Endodermal cell (in vitro differentiated cells): Measurements from ENCODE around the gene ALDH1L1. TPM values are rescaled to one million over a fixed set of nuclear protein-coding genes. Genes with fewer than 3 reads are reported as not detected.
A peak's percentile ranks its signal among the peaks of the same experiment; 100 is the strongest.

ENCODE experiments used
- DNase-seq: peaks from one replicate; pipeline ENCODE4 v3.0.0-alpha.2; 2017
- H3K27ac ChIP-seq: 2 replicates; pipeline ENCODE4 v1.5.1; 2013; ENCODE audit warnings: mild to moderate bottlenecking, low read depth, low read length, moderate library complexity
- H3K27me3 ChIP-seq: 2 replicates; pipeline ENCODE4 v1.6.1; 2013; ENCODE audit warnings: mild to moderate bottlenecking, low read length, moderate library complexity; ENCODE audit not compliant: insufficient read depth, control insufficient read depth, poor library complexity, severe bottlenecking
- H3K36me3 ChIP-seq: 2 replicates; pipeline ENCODE4 v1.7.0; 2013; ENCODE audit warnings: mild to moderate bottlenecking, low read length, moderate library complexity; ENCODE audit not compliant: control insufficient read depth, insufficient read depth
- H3K4me1 ChIP-seq: one replicate; pipeline ENCODE4 v1.7.0; 2013; ENCODE audit warnings: low read length; ENCODE audit not compliant: control insufficient read depth, insufficient read depth
- H3K4me3 ChIP-seq: 2 replicates; pipeline ENCODE4 v1.5.1; 2013; ENCODE audit warnings: mild to moderate bottlenecking, low read length, moderate library complexity
- H3K9ac ChIP-seq: 2 replicates; pipeline ENCODE4 v1.6.1; 2013; ENCODE audit warnings: mild to moderate bottlenecking, low read length, moderate library complexity; ENCODE audit not compliant: poor library complexity, severe bottlenecking; ENCODE audit errors: extremely low read depth
- H3K9me3 ChIP-seq: 2 replicates; pipeline ENCODE4 v1.6.1; 2013; ENCODE audit warnings: mild to moderate bottlenecking, low read length, moderate library complexity; ENCODE audit not compliant: control insufficient read depth
- H3K27ac Mint-ChIP-seq: 2 replicates; pipeline ENCODE4 v1.8.0; 2020; ENCODE audit warnings: mixed read lengths
- H3K27me3 Mint-ChIP-seq: 2 replicates; pipeline ENCODE4 v1.8.0; 2021; ENCODE audit warnings: mild to moderate bottlenecking, mixed read lengths; ENCODE audit not compliant: insufficient read depth
- H3K36me3 Mint-ChIP-seq: 2 replicates; pipeline ENCODE4 v1.8.0; 2020; ENCODE audit warnings: low read depth, mixed read lengths
- H3K4me1 Mint-ChIP-seq: 2 replicates; pipeline ENCODE4 v1.8.0; 2020; ENCODE audit warnings: mixed read lengths
- H3K4me3 Mint-ChIP-seq: 2 replicates; pipeline ENCODE4 v1.8.0; 2020; ENCODE audit warnings: mild to moderate bottlenecking, moderate library complexity, mixed read lengths
- H3K9me3 Mint-ChIP-seq: 2 replicates; pipeline ENCODE4 v1.8.0; 2020; ENCODE audit warnings: mild to moderate bottlenecking, mixed read lengths
- CTCF ChIP-seq: fragments of 200-600 bp; sonication (generic); conservative IDR thresholded peaks from 2 replicates; pipeline ENCODE4 v1.5.0; 2021; ENCODE audit warnings: antibody characterized with exemption, mild to moderate bottlenecking
- WGBS, 2 experiments: methylation state at CpG; one replicate each; pipeline versions ENCODE4 v1.1.5 to v1.1.7; 2013; ENCODE audit warnings: missing lambda C conversion rate in 2 of 2, mixed read lengths in 1 of 2; ENCODE audit not compliant: insufficient coverage in 1 of 2, insufficient read length in 1 of 2; 5-methylcytosine and 5-hydroxymethylcytosine counted together
- total RNA-seq, 2 donors: library from RNA; stranded (reverse); fragmentation: NEBNext Ultra II Directional in 1 of 2; extraction: Animal tissue kit (Norgen Biotek cat#: 25700) in 1 of 2; gene quantifications; 2 replicates in 1 of 2; 3 replicates in 1 of 2; pipeline ENCODE4 v1.2.1, GENCODE V29; 2021

The ALDH1L1 gene
- total RNA-seq, 2 donors from 2014 or later, result 1.0 to 1.6 TPM

- Histone ChIP-seq H3K27ac (no peak overlapping the region), H3K4me3 (peak overlapping the region; percentile 46), H3K4me1 (peaks cover 17% of the 10 kb centered on the region), H3K36me3 (peaks cover 23% of the 10 kb centered on the region), H3K9ac (no peak overlapping the region), H3K27me3 (no peaks in the 10 kb centered on the region), H3K9me3 (peaks cover 23% of the 10 kb centered on the region)
- H3K27ac Mint-ChIP-seq, result no peak overlapping the region
- no peak for TF ChIP-seq CTCF
- peaks cover 20% of the 10 kb centered on the region for H3K4me1 Mint-ChIP-seq
- peaks cover 31% of the 10 kb centered on the region for H3K36me3 Mint-ChIP-seq
- WGBS, 2 experiments, result 88 to 90% methylated on average over 2 to 3 of the region's 3 CpGs
- peaks cover 30% of the 10 kb centered on the region for H3K9me3 Mint-ChIP-seq
- peak overlapping the region; percentile 21 for H3K4me3 Mint-ChIP-seq
- DNase-seq, result no peak
- peaks cover 18% of the 10 kb centered on the region for H3K27me3 Mint-ChIP-seq
Measured at GRCh38 chr3:126065876-126066275, 114.5 kb downstream of the ALDH1L1 start.

- H3K9me3 Mint-ChIP-seq, result peaks cover 28% of the 10 kb centered on the region
- H3K27me3 Mint-ChIP-seq, result peaks cover 18% of the 10 kb centered on the region
- no peak overlapping the region for H3K4me3 Mint-ChIP-seq
- H3K36me3 ChIP-seq, result peaks cover 23% of the 10 kb centered on the region
- TF ChIP-seq CTCF, result no peak
- H3K9ac ChIP-seq, result no peak overlapping the region
- H3K27ac Mint-ChIP-seq, result no peak overlapping the region
- no peak for DNase-seq
- peaks cover 17% of the 10 kb centered on the region for H3K4me1 ChIP-seq
- no peak overlapping the region for H3K27ac ChIP-seq
- H3K36me3 Mint-ChIP-seq, result peaks cover 33% of the 10 kb centered on the region
- WGBS, 2 experiments, result 83 to 94% methylated on average over 5 to 10 of the region's 10 CpGs
- H3K9me3 ChIP-seq, result peaks cover 23% of the 10 kb centered on the region
- peaks cover 20% of the 10 kb centered on the region for H3K4me1 Mint-ChIP-seq
- H3K27me3 ChIP-seq, result no peaks in the 10 kb centered on the region
- H3K4me3 ChIP-seq, result no peak overlapping the region
Measured at GRCh38 chr3:126064627-126065258, 115.6 kb downstream of the ALDH1L1 start.

- no peak overlapping the region for H3K4me3 Mint-ChIP-seq
- no peak overlapping the region for H3K27ac Mint-ChIP-seq
- peaks cover 18% of the 10 kb centered on the region for H3K9me3 Mint-ChIP-seq
- no peak for TF ChIP-seq CTCF
- H3K36me3 ChIP-seq, result peaks cover 23% of the 10 kb centered on the region
- H3K27me3 Mint-ChIP-seq, result peaks cover 15% of the 10 kb centered on the region
- H3K4me3 ChIP-seq, result no peak overlapping the region
- H3K4me1 ChIP-seq, result peaks cover 17% of the 10 kb centered on the region
- H3K36me3 Mint-ChIP-seq, result peaks cover 33% of the 10 kb centered on the region
- no peaks in the 10 kb centered on the region for H3K27me3 ChIP-seq
- H3K27ac ChIP-seq, result no peak overlapping the region
- H3K4me1 Mint-ChIP-seq, result peaks cover 20% of the 10 kb centered on the region
- WGBS, 2 experiments, result 93 to 100% methylated on average over 2 to 8 of the region's 8 CpGs
- peaks cover 15% of the 10 kb centered on the region for H3K9me3 ChIP-seq
- H3K9ac ChIP-seq, result no peak overlapping the region
- no peak for DNase-seq
Measured at GRCh38 chr3:126063358-126063965, 116.9 kb downstream of the ALDH1L1 start.
